ENCODE results near the gene SMYD3. TPM values are rescaled to one million over a fixed set of nuclear protein-coding genes. Genes with fewer than 3 reads are reported as not detected.

Gene SMYD3
- total and polyA plus RNA-seq, 10 of the 15 experiments (the other 5 are each of a cell fraction or from before 2014, with no cell fraction given) = 18.3 to 54.0 (median 24.8) TPM

- TF ChIP-seq, protein P1, sequence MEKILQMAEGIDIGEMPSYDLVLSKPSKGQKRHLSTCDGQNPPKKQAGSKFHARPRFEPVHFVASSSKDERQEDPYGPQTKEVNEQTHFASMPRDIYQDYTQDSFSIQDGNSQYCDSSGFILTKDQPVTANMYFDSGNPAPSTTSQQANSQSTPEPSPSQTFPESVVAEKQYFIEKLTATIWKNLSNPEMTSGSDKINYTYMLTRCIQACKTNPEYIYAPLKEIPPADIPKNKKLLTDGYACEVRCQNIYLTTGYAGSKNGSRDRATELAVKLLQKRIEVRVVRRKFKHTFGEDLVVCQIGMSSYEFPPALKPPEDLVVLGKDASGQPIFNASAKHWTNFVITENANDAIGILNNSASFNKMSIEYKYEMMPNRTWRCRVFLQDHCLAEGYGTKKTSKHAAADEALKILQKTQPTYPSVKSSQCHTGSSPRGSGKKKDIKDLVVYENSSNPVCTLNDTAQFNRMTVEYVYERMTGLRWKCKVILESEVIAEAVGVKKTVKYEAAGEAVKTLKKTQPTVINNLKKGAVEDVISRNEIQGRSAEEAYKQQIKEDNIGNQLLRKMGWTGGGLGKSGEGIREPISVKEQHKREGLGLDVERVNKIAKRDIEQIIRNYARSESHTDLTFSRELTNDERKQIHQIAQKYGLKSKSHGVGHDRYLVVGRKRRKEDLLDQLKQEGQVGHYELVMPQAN (conservative IDR thresholded peaks at IDR 0.05) = no peak
- TF ChIP-seq NRF1 (conservative IDR thresholded peaks at IDR 0.05; ENCODE audit: low read depth, low read length) (no peak), CREB1 (IDR thresholded peaks at IDR 0.05; ENCODE audit: low read depth) (no peak), JUND (IDR thresholded peaks at IDR 0.05; ENCODE audit: low read depth, low read length) (no peak), ZSCAN29 (IDR thresholded peaks at IDR 0.05) (no peak), ZBED1 (IDR thresholded peaks at IDR 0.05; ENCODE audit: borderline replicate concordance) (no peak)
- TF ChIP-seq, protein P2, sequence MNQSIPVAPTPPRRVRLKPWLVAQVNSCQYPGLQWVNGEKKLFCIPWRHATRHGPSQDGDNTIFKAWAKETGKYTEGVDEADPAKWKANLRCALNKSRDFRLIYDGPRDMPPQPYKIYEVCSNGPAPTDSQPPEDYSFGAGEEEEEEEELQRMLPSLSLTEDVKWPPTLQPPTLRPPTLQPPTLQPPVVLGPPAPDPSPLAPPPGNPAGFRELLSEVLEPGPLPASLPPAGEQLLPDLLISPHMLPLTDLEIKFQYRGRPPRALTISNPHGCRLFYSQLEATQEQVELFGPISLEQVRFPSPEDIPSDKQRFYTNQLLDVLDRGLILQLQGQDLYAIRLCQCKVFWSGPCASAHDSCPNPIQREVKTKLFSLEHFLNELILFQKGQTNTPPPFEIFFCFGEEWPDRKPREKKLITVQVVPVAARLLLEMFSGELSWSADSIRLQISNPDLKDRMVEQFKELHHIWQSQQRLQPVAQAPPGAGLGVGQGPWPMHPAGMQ (IDR thresholded peaks at IDR 0.05; ENCODE audit: borderline replicate concordance) = no peak
These were observed 151.5 kb downstream of the SMYD3 start (continued) for GRCh38 chr1:246355411-246356230.

GRCh38 chr1:246351721-246352120 is 155.4 kb downstream of the SMYD3 start:
- BruUV-seq (replicated peaks) = no TSS peak
- POLR2A ChIA-PET = no interaction called here
- SMC1A ChIA-PET (ENCODE audit: uncharacterized antibody, unreplicated experiment) = interaction anchor here (0.6 to 1.0 kb wide), 2 partner anchors 41 to 1653 kb away, joined by 3 read pairs; no protein-coding TSS in a partner anchor
- in situ Hi-C loops (cut with MboI) (no loop called here), intact Hi-C loops (cut with micrococcal nuclease; ENCODE audit: unreplicated experiment) (no loop called here)
- H3K79me2 ChIP-seq (ENCODE audit: control insufficient read depth, insufficient read depth, low read length) = no peaks in the 10 kb centered on the region
- CTCF ChIA-PET = no interaction called here
- WGBS (ENCODE audit: insufficient coverage, insufficient replicate concordance, low lambda C conversion rate, missing lambda C conversion rate) = 99% methylated on average over 4 of the region's 5 CpGs
- no peak overlapping the region for H3K4me2 ChIP-seq (ENCODE audit: control insufficient read depth, insufficient read depth)
- no peaks in the 10 kb centered on the region for H3K4me1 ChIP-seq (ENCODE audit: control insufficient read depth, insufficient read depth, low read length)
- ATAC-seq (no peak), DNase-seq (ENCODE audit: low read depth, low spot score) (no peak), FAIRE-seq (no peak)
- no peak for TF ChIP-seq KAT2A (conservative IDR thresholded peaks at IDR 0.05; ENCODE audit: control insufficient read depth, low read depth, low read length)
- TF ChIP-seq, protein P3, sequence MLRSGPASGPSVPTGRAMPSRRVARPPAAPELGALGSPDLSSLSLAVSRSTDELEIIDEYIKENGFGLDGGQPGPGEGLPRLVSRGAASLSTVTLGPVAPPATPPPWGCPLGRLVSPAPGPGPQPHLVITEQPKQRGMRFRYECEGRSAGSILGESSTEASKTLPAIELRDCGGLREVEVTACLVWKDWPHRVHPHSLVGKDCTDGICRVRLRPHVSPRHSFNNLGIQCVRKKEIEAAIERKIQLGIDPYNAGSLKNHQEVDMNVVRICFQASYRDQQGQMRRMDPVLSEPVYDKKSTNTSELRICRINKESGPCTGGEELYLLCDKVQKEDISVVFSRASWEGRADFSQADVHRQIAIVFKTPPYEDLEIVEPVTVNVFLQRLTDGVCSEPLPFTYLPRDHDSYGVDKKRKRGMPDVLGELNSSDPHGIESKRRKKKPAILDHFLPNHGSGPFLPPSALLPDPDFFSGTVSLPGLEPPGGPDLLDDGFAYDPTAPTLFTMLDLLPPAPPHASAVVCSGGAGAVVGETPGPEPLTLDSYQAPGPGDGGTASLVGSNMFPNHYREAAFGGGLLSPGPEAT (IDR thresholded peaks at IDR 0.05; ENCODE audit: low read depth) = no peak
- TF ChIP-seq YBX1 (IDR thresholded peaks at IDR 0.05) = no peak
- TF ChIP-seq PAX8 (IDR thresholded peaks at IDR 0.05) = no peak
- H3K4me3 ChIP-seq = no peak overlapping the region
- no peaks in the 10 kb centered on the region for H4K20me1 ChIP-seq (ENCODE audit: control insufficient read depth, insufficient read depth)
- H3K36me3 ChIP-seq (ENCODE audit: control insufficient read depth in 2 of 2, insufficient read depth in 2 of 2, low read length in 1 of 2) = no peaks in the 10 kb centered on the region
- RAD21 ChIA-PET (ENCODE audit: unreplicated experiment) = no interaction called here
- H3K9me3 ChIP-seq (replicated peaks; ENCODE audit: control insufficient read depth, insufficient read depth, low read length) = no peaks in the 10 kb centered on the region
- H3K9ac ChIP-seq (ENCODE audit: control insufficient read depth, insufficient read depth, low read length) = no peak overlapping the region
- H3K27me3 ChIP-seq (replicated peaks in 1 of 2; ENCODE audit: control insufficient read depth in 2 of 2, insufficient read depth in 2 of 2, low read length in 1 of 2) = no peaks in the 10 kb centered on the region
- H3K27ac ChIP-seq (ENCODE audit: control insufficient read depth, insufficient read depth) = no peak overlapping the region
- no peak overlapping the region for H2AFZ ChIP-seq (ENCODE audit: control insufficient read depth, low read depth, low read length)
